Effector memory CD4-positive, alpha-beta T cell (primary cell): Measurements from ENCODE around the gene KIAA1671.

Experiments
- DNase-seq, 3 donors: peaks; one replicate each; pipeline ENCODE4 v3.0.0-alpha.2; 2020
- H3K27ac ChIP-seq: 2 replicates; pipeline ENCODE4 v1.7.0; 2013; ENCODE audit warnings: mild to moderate bottlenecking, low read length, moderate library complexity; ENCODE audit not compliant: insufficient read depth, poor library complexity, severe bottlenecking
- H3K27me3 ChIP-seq: replicated peaks from 2 replicates; pipeline ENCODE4 v1.7.0; 2013; ENCODE audit warnings: mild to moderate bottlenecking, low read length; ENCODE audit not compliant: insufficient read depth, control insufficient read depth, poor library complexity, severe bottlenecking
- H3K36me3 ChIP-seq: 2 replicates; pipeline ENCODE4 v1.7.0; 2013; ENCODE audit warnings: mild to moderate bottlenecking, low read length, moderate library complexity; ENCODE audit not compliant: control insufficient read depth, insufficient read depth
- H3K4me1 ChIP-seq: 2 replicates; pipeline ENCODE4 v1.7.0; 2013; ENCODE audit warnings: low read length, mild to moderate bottlenecking; ENCODE audit not compliant: control insufficient read depth, insufficient read depth, poor library complexity, severe bottlenecking
- H3K4me3 ChIP-seq: 2 replicates; pipeline ENCODE4 v1.7.0; 2013; ENCODE audit warnings: low read length, low read depth, mild to moderate bottlenecking; ENCODE audit not compliant: insufficient read depth, poor library complexity, severe bottlenecking
- H3K9me3 ChIP-seq: 2 replicates; pipeline ENCODE4 v1.7.0; 2013; ENCODE audit warnings: mild to moderate bottlenecking, low read length, moderate library complexity; ENCODE audit not compliant: control insufficient read depth

The KIAA1671 gene

GRCh38 chr22:24990344-24990905 lies 37.9 kb downstream of the KIAA1671 start:
- H3K27ac ChIP-seq: no peak overlapping the region
- no peak for DNase-seq

DNA sequence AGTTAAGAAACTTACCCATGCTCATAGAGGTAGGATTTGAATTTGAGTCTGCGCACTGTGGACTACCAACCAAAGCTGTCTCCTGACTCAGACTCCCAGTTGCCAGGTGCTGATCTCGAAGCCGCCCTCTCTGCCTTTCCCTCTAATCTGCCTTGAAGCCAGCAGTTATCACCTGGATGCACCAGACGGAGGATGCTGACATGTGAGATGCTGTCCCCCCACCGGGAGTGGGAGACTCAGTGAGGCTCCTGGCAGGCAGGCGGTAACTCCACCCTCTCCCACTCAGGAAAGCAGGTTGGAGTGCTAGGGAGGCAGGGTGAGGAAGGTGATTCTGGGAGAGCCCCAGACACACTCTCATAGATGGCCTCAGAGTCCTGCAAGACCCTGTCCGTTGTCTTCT lies 40.4 kb downstream of the KIAA1671 start:
- Histone ChIP-seq H3K4me3 (no peak overlapping the region), H3K27ac (no peak overlapping the region), H3K36me3 (no peaks in the 10 kb centered on the region), H3K27me3 (no peaks in the 10 kb centered on the region), H3K9me3 (no peaks in the 10 kb centered on the region), H3K4me1 (no peaks in the 10 kb centered on the region)
- no peak for DNase-seq

More at GRCh38 chr22:24990344-24990905, 37.9 kb downstream of the KIAA1671 start:
- Histone ChIP-seq H3K4me1 (no peaks in the 10 kb centered on the region), H3K4me3 (no peak overlapping the region), H3K27me3 (no peaks in the 10 kb centered on the region), H3K36me3 (no peaks in the 10 kb centered on the region), H3K9me3 (no peaks in the 10 kb centered on the region)

DNA sequence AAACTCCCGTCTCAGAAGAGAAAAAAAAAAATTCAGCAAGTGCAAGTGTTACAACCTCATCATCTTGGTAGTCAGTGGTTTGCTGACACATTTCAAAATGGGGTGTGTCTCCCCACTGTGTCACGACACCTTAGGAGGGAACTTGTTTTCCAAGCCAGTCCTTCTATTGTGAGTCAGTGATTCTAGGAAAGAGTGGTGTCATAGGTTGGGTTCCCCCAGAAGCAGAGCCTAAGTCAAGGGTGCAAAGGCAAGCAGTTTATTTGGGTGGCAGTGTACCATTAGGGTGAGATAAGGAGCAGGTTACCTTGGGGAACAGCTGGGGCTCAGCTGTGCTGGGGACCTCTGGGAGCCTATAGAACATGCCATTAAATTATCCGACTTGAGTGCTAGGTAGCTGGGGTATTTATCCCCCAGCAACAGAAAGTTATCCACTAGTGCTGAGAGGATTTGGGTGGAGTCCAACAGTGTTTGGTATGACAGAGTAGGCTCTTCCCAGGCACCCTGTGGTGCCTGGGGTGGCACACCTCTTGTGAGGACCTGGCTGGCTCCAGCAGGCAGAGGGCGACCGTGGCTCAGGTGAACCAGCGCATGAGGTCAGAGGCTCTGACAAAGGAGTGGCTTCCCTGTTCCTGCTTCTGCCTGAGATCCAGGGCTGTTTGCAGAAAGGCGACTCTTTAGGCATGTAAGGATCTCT lies 41.7 kb downstream of the KIAA1671 start:
- H3K9me3 ChIP-seq: no peaks in the 10 kb centered on the region
- no peaks in the 10 kb centered on the region for H3K36me3 ChIP-seq
- H3K27me3 ChIP-seq: no peaks in the 10 kb centered on the region
- no peak for DNase-seq
- H3K4me3 ChIP-seq: no peak overlapping the region
- H3K27ac ChIP-seq: no peak overlapping the region
- no peaks in the 10 kb centered on the region for H3K4me1 ChIP-seq

GRCh38 chr22:24995649-24996180 lies 43.2 kb downstream of the KIAA1671 start:
- Histone ChIP-seq H3K4me1 (no peaks in the 10 kb centered on the region), H3K4me3 (no peak overlapping the region), H3K27ac (no peak overlapping the region)

GRCh38 chr22:24996420-24996952 lies 44.0 kb downstream of the KIAA1671 start:
- Histone ChIP-seq H3K27ac (no peak overlapping the region), H3K27me3 (no peaks in the 10 kb centered on the region), H3K4me1 (no peaks in the 10 kb centered on the region), H3K36me3 (no peaks in the 10 kb centered on the region), H3K9me3 (no peaks in the 10 kb centered on the region), H3K4me3 (no peak overlapping the region)
- no peak for DNase-seq

More at GRCh38 chr22:24995649-24996180, 43.2 kb downstream of the KIAA1671 start:
- H3K27me3 ChIP-seq: no peaks in the 10 kb centered on the region
- no peaks in the 10 kb centered on the region for H3K36me3 ChIP-seq
- H3K9me3 ChIP-seq: no peaks in the 10 kb centered on the region
- no peak for DNase-seq

DNA sequence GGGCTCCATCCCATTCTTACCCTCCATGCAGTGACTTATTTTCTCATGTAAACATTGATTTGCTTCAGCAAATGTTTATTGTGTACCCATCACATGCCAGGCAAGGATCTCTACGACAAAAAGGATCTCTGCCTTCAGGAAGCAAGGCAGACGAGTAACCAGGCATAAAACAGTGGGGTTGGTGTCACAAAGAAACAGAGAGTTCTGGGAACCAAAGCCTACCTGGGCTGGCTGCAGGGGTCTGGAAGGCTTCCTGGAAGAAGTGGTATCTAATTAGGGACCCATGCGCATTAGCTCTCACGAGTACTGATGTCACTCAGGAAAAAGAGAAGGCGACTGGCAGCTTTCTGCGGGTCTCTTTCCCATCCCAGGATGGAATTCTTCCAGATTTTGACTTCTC lies 44.5 kb downstream of the KIAA1671 start:
- no peak for DNase-seq
- H3K9me3 ChIP-seq: no peaks in the 10 kb centered on the region

DNA sequence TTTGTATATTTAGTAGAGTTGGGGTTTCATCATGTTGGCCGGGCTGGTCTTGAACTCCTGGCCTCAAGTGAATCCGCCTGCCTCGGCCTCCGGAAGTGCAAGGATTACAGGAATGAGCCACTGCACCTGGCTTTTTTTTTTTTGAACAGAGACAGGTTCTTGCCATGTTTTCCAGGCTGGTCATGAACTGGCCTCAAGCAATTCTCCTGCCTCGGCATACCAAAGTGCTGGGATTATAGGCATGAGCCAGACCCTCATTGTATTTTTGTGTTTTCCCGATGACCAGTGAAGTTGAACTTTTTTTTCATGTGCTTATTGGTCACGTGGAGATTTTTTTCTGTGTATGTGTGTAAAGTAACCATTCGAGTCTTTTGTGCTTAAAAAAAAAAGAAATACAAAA lies 48.2 kb downstream of the KIAA1671 start:
- Histone ChIP-seq H3K27ac (no peak overlapping the region), H3K27me3 (no peaks in the 10 kb centered on the region), H3K9me3 (no peaks in the 10 kb centered on the region), H3K36me3 (no peaks in the 10 kb centered on the region), H3K4me3 (no peak overlapping the region), H3K4me1 (peaks cover 6% of the 10 kb centered on the region)
- no peak for DNase-seq

More for the DNA sequence above, 44.5 kb downstream of the KIAA1671 start:
- H3K36me3 ChIP-seq: no peaks in the 10 kb centered on the region
- H3K4me3 ChIP-seq: no peak overlapping the region
- no peaks in the 10 kb centered on the region for H3K4me1 ChIP-seq
- H3K27ac ChIP-seq: no peak overlapping the region
- no peaks in the 10 kb centered on the region for H3K27me3 ChIP-seq

DNA sequence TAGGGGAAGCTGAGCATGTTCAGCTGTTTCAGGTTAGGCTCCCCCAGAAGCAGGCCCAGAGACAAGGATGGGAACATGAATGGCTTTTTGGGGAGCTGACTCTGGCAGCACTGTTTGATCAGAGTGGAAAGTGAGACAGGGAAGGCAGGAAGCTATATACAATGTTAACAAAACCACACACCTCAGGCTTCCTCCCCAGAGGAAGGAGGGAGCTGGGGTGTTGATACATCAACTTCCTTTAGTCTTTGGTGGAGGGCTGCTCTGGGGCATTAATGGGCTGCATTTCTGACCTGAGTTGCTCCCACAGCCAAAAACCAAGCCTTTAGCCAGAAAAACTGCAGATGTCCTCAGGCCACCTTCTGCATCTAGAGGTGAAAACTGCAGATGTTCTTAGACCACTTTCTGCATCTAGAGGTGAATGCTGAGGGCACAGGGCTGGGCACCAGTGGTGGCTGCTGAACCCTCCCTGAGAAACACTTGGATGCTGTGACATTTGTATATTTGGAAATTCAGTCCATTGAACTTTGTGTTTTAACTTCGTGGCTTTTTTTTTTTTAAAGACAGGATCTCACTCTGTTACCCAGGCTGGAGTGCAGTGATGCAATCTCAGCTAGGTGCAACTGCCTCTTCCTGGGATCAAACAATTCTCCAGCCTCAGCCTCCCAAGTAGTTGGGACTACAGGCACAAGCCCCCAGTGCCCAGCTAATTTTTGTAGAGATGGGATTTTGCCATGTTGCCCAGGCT lies 49.9 kb downstream of the KIAA1671 start:
- H3K36me3 ChIP-seq: no peaks in the 10 kb centered on the region

GRCh38 chr22:25006354-25006753 lies 53.8 kb downstream of the KIAA1671 start:
- DNase-seq: no peak
- no peaks in the 10 kb centered on the region for H3K9me3 ChIP-seq
- H3K27ac ChIP-seq: no peak overlapping the region
- no peak overlapping the region for H3K4me3 ChIP-seq
- no peaks in the 10 kb centered on the region for H3K36me3 ChIP-seq
- H3K27me3 ChIP-seq: no peaks in the 10 kb centered on the region
- peaks cover 6% of the 10 kb centered on the region for H3K4me1 ChIP-seq

More for the DNA sequence above, 49.9 kb downstream of the KIAA1671 start:
- H3K9me3 ChIP-seq: no peaks in the 10 kb centered on the region
- no peak for DNase-seq
- H3K27ac ChIP-seq: no peak overlapping the region
- H3K27me3 ChIP-seq: no peaks in the 10 kb centered on the region
- H3K4me3 ChIP-seq: no peak overlapping the region
- H3K4me1 ChIP-seq: peaks cover 6% of the 10 kb centered on the region
